CD4-positive, alpha-beta memory T cell (primary cell): ENCODE measurements around the gene NIPAL1. TPM values are rescaled to one million over a fixed set of nuclear protein-coding genes. Genes with fewer than 3 reads are reported as not detected.
"Not testable (repeated sequence)": the region's sequence is repeated elsewhere in the genome, so short reads cannot be mapped to it uniquely, and the experiment has no call there.

Experiments
- CTCF ChIA-PET: fragments of 350-600 bp; sonication (Branson Sonifier 250); formaldehyde crosslinking; loops from one replicate; lab custom pipeline; 2021; ENCODE audit warnings: inconsistent platforms; ENCODE audit not compliant: partially characterized antibody; lab: Charles Lee
- POLR2A ChIA-PET: fragments of 350-600 bp; sonication (Branson Sonifier 250); formaldehyde crosslinking; loops from one replicate; lab custom pipeline; 2021; ENCODE audit not compliant: partially characterized antibody; lab: Charles Lee
- DNase-seq, 5 donors: peaks; one replicate each; pipeline versions ENCODE4 v3.0.0 to v3.0.0-alpha.2; 2020 to 2022; ENCODE audit warnings: mixed read lengths in 1 of 5
- H3K27ac ChIP-seq: one replicate; pipeline ENCODE4 v1.7.0; 2013; ENCODE audit warnings: low read depth, low read length
- H3K27me3 ChIP-seq: 2 replicates; pipeline ENCODE4 v1.7.0; 2013; ENCODE audit warnings: mild to moderate bottlenecking, low read length, moderate library complexity; ENCODE audit not compliant: insufficient read depth
- H3K36me3 ChIP-seq: 2 replicates; pipeline ENCODE4 v1.7.0; 2013; ENCODE audit warnings: mild to moderate bottlenecking, low read length, moderate library complexity; ENCODE audit not compliant: insufficient read depth
- H3K4me1 ChIP-seq: 2 replicates; pipeline ENCODE4 v1.7.0; 2013; ENCODE audit warnings: mild to moderate bottlenecking, low read length, moderate library complexity; ENCODE audit not compliant: insufficient read depth
- H3K4me3 ChIP-seq, 2 donors: one replicate each; pipeline ENCODE4 v1.7.0; 2013; ENCODE audit warnings: low read length in 2 of 2, mild to moderate bottlenecking in 1 of 2
- H3K9me3 ChIP-seq, 2 donors: one replicate each; pipeline ENCODE4 v1.7.0; 2013; ENCODE audit warnings: low read length in 2 of 2, control low read depth in 1 of 2; ENCODE audit not compliant: control insufficient read depth in 1 of 2
- H3K27ac Mint-ChIP-seq, 7 donors: one replicate each; pipeline ENCODE4 v1.8.0; 2020 to 2021; ENCODE audit warnings: mixed read lengths in 7 of 7, mild to moderate bottlenecking in 6 of 7, inconsistent platforms in 3 of 7, moderate library complexity in 3 of 7
- H3K27me3 Mint-ChIP-seq, 2 donors: one replicate each; pipeline ENCODE4 v1.8.0; 2020 to 2021; ENCODE audit warnings: mixed read lengths in 2 of 2
- H3K36me3 Mint-ChIP-seq, 2 donors: one replicate each; pipeline ENCODE4 v1.8.0; 2020 to 2021; ENCODE audit warnings: mixed read lengths in 2 of 2, inconsistent platforms in 1 of 2, mild to moderate bottlenecking in 1 of 2
- H3K4me1 Mint-ChIP-seq, 4 donors: one replicate each; pipeline ENCODE4 v1.8.0; 2020 to 2021; ENCODE audit warnings: mixed read lengths in 4 of 4, mild to moderate bottlenecking in 1 of 4
- H3K4me3 Mint-ChIP-seq, 8 donors: one replicate each; pipeline ENCODE4 v1.8.0; 2020 to 2021; ENCODE audit warnings: mixed read lengths in 8 of 8, mild to moderate bottlenecking in 7 of 8, moderate library complexity in 6 of 8, inconsistent platforms in 3 of 8
- H3K9me3 Mint-ChIP-seq, 8 donors: one replicate each; pipeline ENCODE4 v1.8.0; 2020 to 2021; ENCODE audit warnings: mixed read lengths in 8 of 8, mild to moderate bottlenecking in 5 of 8, inconsistent platforms in 3 of 8, moderate library complexity in 1 of 8
- intact Hi-C: fragments of 100-400 bp; cut with micrococcal nuclease; formaldehyde crosslinking; loops from one replicate; pipeline ENCODE4 v1.15.1; 2023
- polyA plus RNA-seq, 2 donors: library from polyadenylated mRNA; unstranded; fragments of 300-500 nt; fragmentation: Illumina TruSeq; gene quantifications; one replicate each; pipeline ENCODE4 v1.2.3, GENCODE V29; 2021
- total RNA-seq, 2 experiments: library from RNA; stranded (reverse); gene quantifications; one replicate each; pipeline ENCODE4 v1.2.3, GENCODE V29; 2021

Gene NIPAL1
- total RNA-seq (1 to 10 TPM; 3.0 to 3.3 TPM), polyA plus RNA-seq (under 1 TPM; 0.65 TPM)

GRCh38 chr4:48016141-48017107 lies at the start of gene NIPAL1, which contains the start of gene CNGA1:
Gene NIPAL1, plus strand, starts transcription at chr4:48016772. Its CDS starts 68 bp downstream, at chr4:48016840.
Gene CNGA1, minus strand, starts transcription at chr4:48016681. Its CDS starts 63,992 bp downstream, at chr4:47952689.
- H3K4me3 ChIP-seq: peak within 1 kb of the TSS; percentile 50 to 57
- Mint-ChIP-seq H3K4me1 (peaks cover 4 to 12% (median 9%) of the 10 kb centered on the region in 4 donors), H3K36me3 (no peaks in the 10 kb centered on the region), H3K9me3 (peaks cover 0 to 2% (median 0%) of the 10 kb centered on the region in 8 donors), H3K27ac (peak within 1 kb of the TSS in 4 of 7 donors; percentile 6 to 75 (median 40)), H3K4me3 (peak within 1 kb of the TSS; percentile 77 to 92 (median 87)), H3K27me3 (peaks cover 8 to 16% of the 10 kb centered on the region in 2 donors)
- intact Hi-C loops: loop anchor here (1.0 to 5.0 kb wide), 3 partner anchors 71 to 251 kb away; partner anchors contain the start of genes NFXL1 and TEC
- no peaks in the 10 kb centered on the region for H3K27me3 ChIP-seq
- CTCF ChIA-PET: interaction anchor here (1.0 to 1.7 kb wide), 2 partner anchors 16 to 18 kb away, joined by 3 to 7 read pairs; no protein-coding TSS in a partner anchor
- DNase-seq: peak; percentile 63 to 71 (median 68)
- H3K36me3 ChIP-seq: no peaks in the 10 kb centered on the region
- H3K9me3 ChIP-seq: no peaks in the 10 kb centered on the region
- peaks cover 16% of the 10 kb centered on the region for H3K4me1 ChIP-seq
- H3K27ac ChIP-seq: no peak within 1 kb of the TSS
- POLR2A ChIA-PET: no interaction called here

- Histone ChIP-seq H3K4me3 (no peak overlapping the region), H3K4me1 (no peaks in the 10 kb centered on the region), H3K36me3 (no peaks in the 10 kb centered on the region), H3K9me3 (no peaks in the 10 kb centered on the region), H3K27me3 (no peaks in the 10 kb centered on the region), H3K27ac (no peak overlapping the region)
- Mint-ChIP-seq H3K36me3 (no peaks in the 10 kb centered on the region), H3K4me3 (no peak overlapping the region), H3K27me3 (peaks cover 1 to 8% of the 10 kb centered on the region in 2 donors), H3K9me3 (no peaks in the 10 kb centered on the region), H3K27ac (no peak overlapping the region), H3K4me1 (no peaks in the 10 kb centered on the region)
- ChIA-PET CTCF (no interaction called here), POLR2A (no interaction called here)
- DNase-seq: no peak
- intact Hi-C loops: no loop called here
These were observed 47.7 kb upstream of the NIPAL1 start for GRCh38 chr4:47968847-47969246.

- H3K27ac ChIP-seq: no peak overlapping the region
These were observed 44.4 kb upstream of the NIPAL1 start for GRCh38 chr4:47972181-47972580.

GRCh38 chr4:47972721-47973120 lies 43.9 kb upstream of the NIPAL1 start:
- Mint-ChIP-seq H3K27me3 (peaks cover 1 to 8% of the 10 kb centered on the region in 2 donors), H3K4me3 (no peak overlapping the region), H3K27ac (no peak overlapping the region), H3K9me3 (no peaks in the 10 kb centered on the region), H3K4me1 (no peaks in the 10 kb centered on the region), H3K36me3 (no peaks in the 10 kb centered on the region)
- Histone ChIP-seq H3K36me3 (no peaks in the 10 kb centered on the region), H3K27ac (no peak overlapping the region), H3K4me3 (no peak overlapping the region), H3K9me3 (no peaks in the 10 kb centered on the region), H3K4me1 (no peaks in the 10 kb centered on the region), H3K27me3 (no peaks in the 10 kb centered on the region)
- ChIA-PET CTCF (no interaction called here), POLR2A (no interaction called here)
- intact Hi-C loops: no loop called here
- DNase-seq: no peak

More at GRCh38 chr4:47972181-47972580, 44.4 kb upstream of the NIPAL1 start:
- DNase-seq: no peak
- H3K9me3 ChIP-seq: no peaks in the 10 kb centered on the region
- POLR2A ChIA-PET: no interaction called here
- Mint-ChIP-seq H3K4me1 (no peaks in the 10 kb centered on the region), H3K9me3 (no peaks in the 10 kb centered on the region), H3K36me3 (no peaks in the 10 kb centered on the region), H3K4me3 (no peak overlapping the region), H3K27ac (no peak overlapping the region), H3K27me3 (peaks cover 1 to 8% of the 10 kb centered on the region in 2 donors)
- H3K27me3 ChIP-seq: no peaks in the 10 kb centered on the region
- H3K4me3 ChIP-seq: no peak overlapping the region
- no peaks in the 10 kb centered on the region for H3K36me3 ChIP-seq
- intact Hi-C loops: no loop called here
- no peaks in the 10 kb centered on the region for H3K4me1 ChIP-seq
- CTCF ChIA-PET: no interaction called here

- no peaks in the 10 kb centered on the region for H3K9me3 ChIP-seq
- peaks cover 1 to 2% of the 10 kb centered on the region in 2 donors for H3K27me3 Mint-ChIP-seq
- H3K27ac ChIP-seq: no peak overlapping the region
- H3K9me3 Mint-ChIP-seq: no peaks in the 10 kb centered on the region
- no peak overlapping the region for H3K4me3 ChIP-seq
- POLR2A ChIA-PET: no interaction called here
- no peak for DNase-seq
- no peaks in the 10 kb centered on the region for H3K36me3 Mint-ChIP-seq
- H3K4me1 Mint-ChIP-seq: no peaks in the 10 kb centered on the region
- H3K27me3 ChIP-seq: no peaks in the 10 kb centered on the region
- no peaks in the 10 kb centered on the region for H3K4me1 ChIP-seq
- intact Hi-C loops: no loop called here
- CTCF ChIA-PET: no interaction called here
- no peak overlapping the region for H3K27ac Mint-ChIP-seq
- H3K4me3 Mint-ChIP-seq: no peak overlapping the region
- no peaks in the 10 kb centered on the region for H3K36me3 ChIP-seq
These were observed 42.0 kb upstream of the NIPAL1 start for GRCh38 chr4:47974566-47974965.

DNA sequence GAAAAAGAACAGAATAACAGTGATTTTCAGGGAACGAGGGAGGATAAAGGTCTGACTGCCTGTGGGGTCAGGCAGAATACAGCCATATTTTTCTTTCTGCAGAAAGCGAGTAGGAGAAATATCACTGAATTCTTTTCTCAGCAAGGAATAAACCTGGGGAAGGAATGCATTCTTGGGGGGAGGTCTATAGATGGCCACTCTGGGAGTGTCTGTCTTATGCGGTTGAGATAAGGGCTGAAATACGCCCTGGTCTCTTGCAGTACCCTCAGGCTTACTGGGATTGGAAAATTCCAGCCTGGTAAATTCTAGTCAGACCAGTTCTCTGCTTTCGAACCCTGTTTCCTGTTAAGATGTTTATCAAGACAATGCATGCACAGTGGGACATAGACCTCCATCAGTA lies 26.4 kb upstream of the NIPAL1 start:
- H3K4me3 Mint-ChIP-seq: no peak overlapping the region
- H3K4me3 ChIP-seq: no peak overlapping the region
- intact Hi-C loops: no loop called here

DNA sequence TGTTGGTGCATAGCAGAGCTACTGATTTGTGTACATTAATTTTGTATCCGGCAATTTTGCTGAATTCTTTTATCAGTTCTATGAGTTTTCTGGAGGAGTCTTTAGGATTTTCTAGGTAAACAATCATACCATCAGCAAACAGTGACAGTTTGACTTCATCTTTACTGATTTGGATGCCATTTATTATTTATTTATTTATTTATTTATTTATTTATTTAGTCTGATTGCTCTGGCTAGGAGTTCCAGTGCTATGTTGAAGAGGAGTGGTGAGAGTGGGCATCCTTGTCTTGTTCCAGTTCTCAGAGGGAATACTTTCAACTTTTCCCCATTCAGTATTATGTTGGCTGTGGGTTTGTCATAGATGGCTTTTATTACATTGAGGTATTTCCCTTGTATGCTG lies 24.1 kb upstream of the NIPAL1 start:
- DNase-seq, H3K4me1 Mint-ChIP-seq, H3K36me3 ChIP-seq, H3K27ac Mint-ChIP-seq, H3K27ac ChIP-seq, CTCF ChIA-PET, H3K36me3 Mint-ChIP-seq, POLR2A ChIA-PET, H3K4me1 ChIP-seq, H3K27me3 Mint-ChIP-seq, H3K4me3 Mint-ChIP-seq, H3K27me3 ChIP-seq, intact Hi-C loops, H3K9me3 ChIP-seq, H3K4me3 ChIP-seq: not testable (repeated sequence)
- H3K9me3 Mint-ChIP-seq: peaks cover 5 to 47% (median 31%) of the 10 kb centered on the region in 8 donors

More for the DNA sequence above, 26.4 kb upstream of the NIPAL1 start:
- peaks cover 5 to 7% of the 10 kb centered on the region in 2 donors for H3K27me3 Mint-ChIP-seq
- H3K9me3 Mint-ChIP-seq: peaks cover 5 to 47% (median 31%) of the 10 kb centered on the region in 8 donors
- no peaks in the 10 kb centered on the region for H3K4me1 ChIP-seq
- no peak for DNase-seq
- peaks cover 0 to 6% of the 10 kb centered on the region in 2 donors for H3K9me3 ChIP-seq
- CTCF ChIA-PET: no interaction called here
- H3K4me1 Mint-ChIP-seq: no peaks in the 10 kb centered on the region
- no peaks in the 10 kb centered on the region for H3K36me3 ChIP-seq
- peaks cover 0 to 2% of the 10 kb centered on the region in 2 donors for H3K36me3 Mint-ChIP-seq
- POLR2A ChIA-PET: no interaction called here
- no peaks in the 10 kb centered on the region for H3K27me3 ChIP-seq
- H3K27ac ChIP-seq: no peak overlapping the region
- no peak overlapping the region for H3K27ac Mint-ChIP-seq
